SK-N-SH (cell line): Measurements from ENCODE around the gene CEL. TPM values are rescaled to one million over a fixed set of nuclear protein-coding genes. Genes with fewer than 3 reads are reported as not detected.

Source experiments
- CTCF ChIA-PET: fragments of 300-600, 350-600 bp; formaldehyde crosslinking; extraction: SDS; loops from one replicate; lab custom pipeline; 2021; lab: Yijun Ruan, JAX
- POLR2A ChIA-PET: fragments of 350-600 bp; sonication (Branson Sonifier 250); formaldehyde crosslinking; extraction: SDS; loops from one replicate; lab custom pipeline; 2020; ENCODE audit warnings: antibody characterized with exemption, inconsistent platforms; lab: Yijun Ruan, JAX
- DNase-seq: peaks from one replicate; pipeline ENCODE4 v3.0.0; 2012
- H2AFZ ChIP-seq: fragments of 200-600 bp; sonication (generic); 2 replicates; pipeline ENCODE4 v1.8.1; 2016; ENCODE audit warnings: antibody characterized with exemption, mild to moderate bottlenecking, low read depth
- H3F3A ChIP-seq: fragments of 200-600 bp; sonication (generic); replicated peaks from 2 replicates; pipeline ENCODE3; 2016; ENCODE audit warnings: antibody characterized with exemption, mild to moderate bottlenecking; ENCODE audit not compliant: insufficient read depth
- H3K27ac ChIP-seq, 2 experiments: fragments of 200-500 bp in 1 of 2; fragments of 200-600 bp in 1 of 2; sonication (Bioruptor generic) in 1 of 2; sonication (generic), shearing (Covaris generic) in 1 of 2; 2 replicates each; pipeline versions ENCODE4 v1.5.1 to v1.6.1; 2014 to 2016; ENCODE audit warnings: low read depth in 2 of 2, inconsistent platforms in 1 of 2, low read length in 1 of 2, mild to moderate bottlenecking in 1 of 2, mixed read lengths in 1 of 2
- H3K27me3 ChIP-seq: fragments of 200-600 bp; sonication (generic), shearing (Covaris generic); 2 replicates; pipeline ENCODE4 v1.6.1; 2016; ENCODE audit warnings: mixed run types; ENCODE audit not compliant: insufficient read depth
- H3K36me3 ChIP-seq, 2 experiments: fragments of 200-500 bp in 1 of 2; fragments of 200-600 bp in 1 of 2; sonication (Bioruptor generic) in 1 of 2; sonication (generic) in 1 of 2; replicated peaks in 1 of 2; 2 replicates each; pipeline versions ENCODE3 to v1.5.1; 2014 to 2016; ENCODE audit warnings: low read length in 1 of 2, mild to moderate bottlenecking in 1 of 2; ENCODE audit not compliant: insufficient read depth in 2 of 2, control insufficient read depth in 1 of 2
- H3K4me1 ChIP-seq, 2 experiments: fragments of 200-500 bp in 1 of 2; fragments of 200-600 bp in 1 of 2; sonication (Bioruptor generic) in 1 of 2; sonication (generic), shearing (Covaris generic) in 1 of 2; 2 replicates each; pipeline versions ENCODE4 v1.5.1 to v1.6.1; 2014 to 2016; ENCODE audit warnings: low read depth in 1 of 2, low read length in 1 of 2, mixed run types in 1 of 2; ENCODE audit not compliant: insufficient read depth in 2 of 2, control insufficient read depth in 1 of 2
- H3K4me2 ChIP-seq: fragments of 200-600 bp; sonication (generic), shearing (Covaris generic); 2 replicates; pipeline ENCODE4 v1.6.1; 2017; ENCODE audit warnings: mixed run types
- H3K4me3 ChIP-seq, 2 experiments: fragments of 200-500 bp in 1 of 2; fragments of 200-600 bp in 1 of 2; sonication (Bioruptor generic) in 1 of 2; sonication (generic), shearing (Covaris generic) in 1 of 2; 2 replicates each; pipeline versions ENCODE4 v1.5.1 to v1.8.1; 2014 to 2016; ENCODE audit warnings: low read depth in 2 of 2, inconsistent platforms in 1 of 2, low read length in 1 of 2, mild to moderate bottlenecking in 1 of 2, mixed read lengths in 1 of 2, moderate library complexity in 1 of 2
- H3K79me2 ChIP-seq: fragments of 200-600 bp; sonication (generic); 2 replicates; pipeline ENCODE4 v1.8.1; 2017; ENCODE audit warnings: mild to moderate bottlenecking; ENCODE audit not compliant: insufficient read depth
- H3K9ac ChIP-seq: fragments of 200-600 bp; sonication (generic); 2 replicates; pipeline ENCODE4 v1.6.1; 2017; ENCODE audit warnings: mixed run types
- H3K9me2 ChIP-seq: fragments of 200-600 bp; sonication (generic); 2 replicates; pipeline ENCODE4 v1.6.1; 2017; ENCODE audit warnings: mixed run types
- H3K9me3 ChIP-seq: fragments of 200-600 bp; sonication (generic); 2 replicates; pipeline ENCODE4 v1.6.1; 2017; ENCODE audit warnings: mixed run types, mild to moderate bottlenecking, moderate library complexity
- H4K20me1 ChIP-seq: fragments of 200-600 bp; sonication (generic); 2 replicates; pipeline ENCODE4 v1.6.1; 2017; ENCODE audit warnings: mild to moderate bottlenecking, mixed run types; ENCODE audit not compliant: insufficient read depth
- EP300 ChIP-seq, 2 experiments: IDR thresholded peaks; 2 replicates each; pipeline versions ENCODE4 v1.4.0 to v1.6.1; 2012; ENCODE audit warnings: borderline replicate concordance in 1 of 2, low read depth in 1 of 2, low read length in 1 of 2
- EZH2phosphoT487 ChIP-seq: fragments of 200-600 bp; sonication (generic); IDR thresholded peaks from 2 replicates; pipeline ENCODE4 v1.6.1; 2017; ENCODE audit warnings: low read depth, mixed run types, mild to moderate bottlenecking, antibody characterized with exemption, moderate library complexity, borderline replicate concordance
- FOXJ3 ChIP-seq: sonication (generic); formaldehyde crosslinking; IDR thresholded peaks from 2 replicates; pipeline ENCODE4 v1.5.1; 2020; ENCODE audit warnings: mild to moderate bottlenecking, missing genetic modification reagents
- FOXM1 ChIP-seq: IDR thresholded peaks from 2 replicates; pipeline ENCODE4 v1.4.0; 2012; ENCODE audit warnings: low read depth, mild to moderate bottlenecking
- GABPA ChIP-seq: IDR thresholded peaks from 2 replicates; pipeline ENCODE4 v1.4.0; 2012; ENCODE audit warnings: low read depth, mild to moderate bottlenecking
- IRF3 ChIP-seq: fragments of 150-350 bp; IDR thresholded peaks from 2 replicates; pipeline ENCODE4 v1.6.1; 2016; ENCODE audit warnings: mild to moderate bottlenecking, low read depth, low read length
- JUND ChIP-seq: IDR thresholded peaks from 2 replicates; pipeline ENCODE4 v1.4.0; 2012
- MXI1 ChIP-seq: IDR thresholded peaks from 2 replicates; pipeline ENCODE4 v1.6.1; 2012; ENCODE audit warnings: mild to moderate bottlenecking, low read depth, low read length, improper control_type of control experiment
- NRF1 ChIP-seq: IDR thresholded peaks from 2 replicates; pipeline ENCODE4 v1.6.1; 2012; ENCODE audit warnings: low read depth, mild to moderate bottlenecking, low read length
- RFX5 ChIP-seq: IDR thresholded peaks from 2 replicates; pipeline ENCODE4 v1.6.1; 2012; ENCODE audit warnings: mild to moderate bottlenecking, improper control_type of control experiment, low read length
- RXRA ChIP-seq: IDR thresholded peaks from 2 replicates; pipeline ENCODE4 v1.4.0; 2012; ENCODE audit warnings: low read depth, mild to moderate bottlenecking, borderline replicate concordance
- SMC3 ChIP-seq: IDR thresholded peaks from 2 replicates; pipeline ENCODE4 v1.6.1; 2012; ENCODE audit warnings: low read depth, low read length, improper control_type of control experiment
- TCF12 ChIP-seq: IDR thresholded peaks from 2 replicates; pipeline ENCODE4 v1.4.0; 2012
- USF1 ChIP-seq: IDR thresholded peaks from 2 replicates; pipeline ENCODE4 v1.4.0; 2012; ENCODE audit warnings: low read depth, borderline replicate concordance
- YY1 ChIP-seq: IDR thresholded peaks from 2 replicates; pipeline ENCODE4 v1.4.0; 2012; ENCODE audit warnings: low read depth, mild to moderate bottlenecking
- WGBS: methylation state at CpG from one replicate; pipeline ENCODE4 v1.1.6; 2017; ENCODE audit warnings: low lambda C conversion rate; 5-methylcytosine and 5-hydroxymethylcytosine counted together
- polyA plus RNA-seq, 3 experiments: library from polyadenylated mRNA; depleted of rRNA; stranded (reverse); fragments of >200 nt; gene quantifications; 2 replicates each; pipeline ENCODE4 v1.2.3, GENCODE V29; 2012
- TF ChIP-seq, protein P1 (sequence below): fragments of 200-600 bp; sonication (generic); IDR thresholded peaks from 2 replicates; pipeline ENCODE4 v1.6.1; 2017; ENCODE audit warnings: antibody characterized with exemption, mild to moderate bottlenecking, moderate library complexity
- TF ChIP-seq, protein P2 (sequence below): IDR thresholded peaks from 2 replicates; pipeline ENCODE4 v1.6.1; 2012; ENCODE audit warnings: mild to moderate bottlenecking, low read depth, low read length, moderate library complexity

Gene CEL
- polyA plus RNA-seq, 1 of the 3 experiments (the other 2 are of a cell fraction) = 0.87 TPM

DNA sequence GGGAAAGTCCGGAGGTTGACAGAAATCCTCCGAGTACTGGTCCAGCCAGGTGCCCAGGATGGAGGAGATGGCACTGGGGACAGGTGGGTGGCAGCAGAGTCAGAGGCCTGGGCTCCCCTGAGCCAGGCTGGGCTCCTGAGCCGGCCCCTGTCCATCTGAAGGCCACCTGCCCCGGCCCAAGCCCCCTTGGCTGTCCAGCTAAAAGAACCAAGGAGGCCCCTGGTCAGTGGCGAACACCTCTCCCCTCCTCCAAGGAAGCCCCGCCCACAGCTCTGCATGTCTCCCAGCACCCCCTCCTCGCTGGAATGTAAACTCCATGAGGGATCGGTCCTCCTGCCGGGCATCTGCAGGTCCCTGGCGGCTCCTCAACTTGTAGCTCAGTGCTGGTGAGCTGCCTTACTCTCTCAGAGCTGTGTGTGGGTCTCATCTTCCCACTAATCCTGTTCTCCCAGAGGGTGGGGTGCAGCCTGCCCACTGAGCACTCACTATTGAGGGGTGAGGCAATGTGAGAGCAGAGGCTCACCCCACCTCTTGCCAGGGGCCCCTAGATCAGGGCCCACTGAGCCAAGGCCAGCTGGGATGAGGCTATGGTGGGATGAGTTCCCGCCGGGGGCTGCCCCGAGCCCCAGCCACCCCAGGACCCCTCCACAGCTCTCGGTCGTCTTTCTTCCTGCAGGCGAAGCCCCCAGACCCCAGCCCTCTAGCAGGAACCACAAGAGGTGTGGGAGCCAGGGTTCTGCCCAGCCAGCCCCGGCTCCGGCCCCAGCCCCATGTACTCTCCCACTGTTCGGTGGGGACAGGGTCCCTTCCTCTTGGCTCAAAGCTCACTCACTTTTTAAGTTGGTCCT lies 47.2 kb downstream of the CEL start:
- H3K4me1 ChIP-seq = peaks cover 10 to 26% of the 10 kb centered on the region in 2 experiments
- no peaks in the 10 kb centered on the region for H3K27me3 ChIP-seq
- CTCF ChIA-PET = interaction anchor here (1.0 to 30.3 kb wide), 6 partner anchors 10 to 131 kb away, joined by 3 to 810 read pairs (median 4); partner anchors contain the start of gene RALGDS
- WGBS = 100% methylated on average over 2 of the region's 19 CpGs
- no peaks in the 10 kb centered on the region for H3F3A ChIP-seq
- TF ChIP-seq TCF12 (no peak), SMC3 (no peak), NRF1 (no peak), JUND (no peak), FOXJ3 (CRISPR knock-in tag) (no peak), EP300 (IDR thresholded peaks at IDR 0.05; ENCODE audit: borderline replicate concordance in 1 of 2, low read depth in 1 of 2, low read length in 1 of 2) (no peak), RFX5 (no peak), GABPA (no peak)
- no peaks in the 10 kb centered on the region for H3K9me3 ChIP-seq
- no peaks in the 10 kb centered on the region for H3K9me2 ChIP-seq
- no peak overlapping the region for H3K9ac ChIP-seq
- H3K4me2 ChIP-seq = no peak overlapping the region
- DNase-seq = no peak
- H2AFZ ChIP-seq = no peak overlapping the region
- H3K79me2 ChIP-seq = peaks cover 9% of the 10 kb centered on the region; the same call in 1 of the 2 replicates
- POLR2A ChIA-PET = no interaction called here
- H3K36me3 ChIP-seq = peaks cover 15 to 49% of the 10 kb centered on the region in 2 experiments
- no peak overlapping the region for H3K4me3 ChIP-seq
- peaks cover 33% of the 10 kb centered on the region for H4K20me1 ChIP-seq
- no peak overlapping the region for H3K27ac ChIP-seq

GRCh38 chr9:133109931-133110650 lies 48.3 kb downstream of the CEL start:
- peaks cover 13% of the 10 kb centered on the region; the same call in 1 of the 2 replicates for H3K79me2 ChIP-seq
- H4K20me1 ChIP-seq = peaks cover 43% of the 10 kb centered on the region
- no peaks in the 10 kb centered on the region for H3K9me3 ChIP-seq
- no peaks in the 10 kb centered on the region for H3F3A ChIP-seq
- peaks cover 15 to 46% of the 10 kb centered on the region in 2 experiments for H3K36me3 ChIP-seq
- ChIA-PET CTCF (interaction anchor here (1.0 to 30.3 kb wide), 6 partner anchors 9 to 85 kb away, joined by 3 to 810 read pairs (median 4); partner anchors contain the start of gene RALGDS), POLR2A (interaction anchor here (0.9 kb wide), 1 partner anchor 34 kb away, joined by 3 read pairs; no protein-coding TSS in a partner anchor)
- peaks cover 14 to 37% of the 10 kb centered on the region in 2 experiments for H3K4me1 ChIP-seq
- H3K27ac ChIP-seq = no peak overlapping the region
- H3K9ac ChIP-seq = no peak overlapping the region
- H2AFZ ChIP-seq = no peak overlapping the region
- no peaks in the 10 kb centered on the region for H3K27me3 ChIP-seq
- no peak overlapping the region for H3K4me2 ChIP-seq
- WGBS = 93% methylated on average over 16 of the region's 18 CpGs
- H3K9me2 ChIP-seq = no peaks in the 10 kb centered on the region
- H3K4me3 ChIP-seq = no peak overlapping the region
- no peak for DNase-seq
- TF ChIP-seq RFX5 = no peak
- no peak for TF ChIP-seq IRF3
- TF ChIP-seq, protein P1, sequence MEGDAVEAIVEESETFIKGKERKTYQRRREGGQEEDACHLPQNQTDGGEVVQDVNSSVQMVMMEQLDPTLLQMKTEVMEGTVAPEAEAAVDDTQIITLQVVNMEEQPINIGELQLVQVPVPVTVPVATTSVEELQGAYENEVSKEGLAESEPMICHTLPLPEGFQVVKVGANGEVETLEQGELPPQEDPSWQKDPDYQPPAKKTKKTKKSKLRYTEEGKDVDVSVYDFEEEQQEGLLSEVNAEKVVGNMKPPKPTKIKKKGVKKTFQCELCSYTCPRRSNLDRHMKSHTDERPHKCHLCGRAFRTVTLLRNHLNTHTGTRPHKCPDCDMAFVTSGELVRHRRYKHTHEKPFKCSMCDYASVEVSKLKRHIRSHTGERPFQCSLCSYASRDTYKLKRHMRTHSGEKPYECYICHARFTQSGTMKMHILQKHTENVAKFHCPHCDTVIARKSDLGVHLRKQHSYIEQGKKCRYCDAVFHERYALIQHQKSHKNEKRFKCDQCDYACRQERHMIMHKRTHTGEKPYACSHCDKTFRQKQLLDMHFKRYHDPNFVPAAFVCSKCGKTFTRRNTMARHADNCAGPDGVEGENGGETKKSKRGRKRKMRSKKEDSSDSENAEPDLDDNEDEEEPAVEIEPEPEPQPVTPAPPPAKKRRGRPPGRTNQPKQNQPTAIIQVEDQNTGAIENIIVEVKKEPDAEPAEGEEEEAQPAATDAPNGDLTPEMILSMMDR = no peak
- TF ChIP-seq, protein P2, sequence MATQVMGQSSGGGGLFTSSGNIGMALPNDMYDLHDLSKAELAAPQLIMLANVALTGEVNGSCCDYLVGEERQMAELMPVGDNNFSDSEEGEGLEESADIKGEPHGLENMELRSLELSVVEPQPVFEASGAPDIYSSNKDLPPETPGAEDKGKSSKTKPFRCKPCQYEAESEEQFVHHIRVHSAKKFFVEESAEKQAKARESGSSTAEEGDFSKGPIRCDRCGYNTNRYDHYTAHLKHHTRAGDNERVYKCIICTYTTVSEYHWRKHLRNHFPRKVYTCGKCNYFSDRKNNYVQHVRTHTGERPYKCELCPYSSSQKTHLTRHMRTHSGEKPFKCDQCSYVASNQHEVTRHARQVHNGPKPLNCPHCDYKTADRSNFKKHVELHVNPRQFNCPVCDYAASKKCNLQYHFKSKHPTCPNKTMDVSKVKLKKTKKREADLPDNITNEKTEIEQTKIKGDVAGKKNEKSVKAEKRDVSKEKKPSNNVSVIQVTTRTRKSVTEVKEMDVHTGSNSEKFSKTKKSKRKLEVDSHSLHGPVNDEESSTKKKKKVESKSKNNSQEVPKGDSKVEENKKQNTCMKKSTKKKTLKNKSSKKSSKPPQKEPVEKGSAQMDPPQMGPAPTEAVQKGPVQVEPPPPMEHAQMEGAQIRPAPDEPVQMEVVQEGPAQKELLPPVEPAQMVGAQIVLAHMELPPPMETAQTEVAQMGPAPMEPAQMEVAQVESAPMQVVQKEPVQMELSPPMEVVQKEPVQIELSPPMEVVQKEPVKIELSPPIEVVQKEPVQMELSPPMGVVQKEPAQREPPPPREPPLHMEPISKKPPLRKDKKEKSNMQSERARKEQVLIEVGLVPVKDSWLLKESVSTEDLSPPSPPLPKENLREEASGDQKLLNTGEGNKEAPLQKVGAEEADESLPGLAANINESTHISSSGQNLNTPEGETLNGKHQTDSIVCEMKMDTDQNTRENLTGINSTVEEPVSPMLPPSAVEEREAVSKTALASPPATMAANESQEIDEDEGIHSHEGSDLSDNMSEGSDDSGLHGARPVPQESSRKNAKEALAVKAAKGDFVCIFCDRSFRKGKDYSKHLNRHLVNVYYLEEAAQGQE = no peak
- no peak for TF ChIP-seq EZH2phosphoT487
- TF ChIP-seq USF1 = no peak
- TF ChIP-seq TCF12 = no peak
- no peak for TF ChIP-seq RXRA
- no peak for TF ChIP-seq FOXM1
- TF ChIP-seq MXI1 = no peak
- TF ChIP-seq YY1 = no peak
